CD4-positive, CD25-positive, alpha-beta regulatory T cell (primary cell): ENCODE results near the gene DIO3. TPM values are rescaled to one million over a fixed set of nuclear protein-coding genes. Genes with fewer than 3 reads are reported as not detected.
A peak's percentile ranks its signal among the peaks of the same experiment; 100 is the strongest.

Source experiments
- ATAC-seq, 2 donors: fragments of 150-1000 bp; cut with Tn5 transposase; one replicate each; pipeline ENCODE4 v1.10.0; 2021; ENCODE audit warnings: low read depth in 2 of 2, moderate number of reproducible peaks in 2 of 2, moderate library complexity in 1 of 2
- DNase-seq, 3 donors: peaks; one replicate each; pipeline versions ENCODE4 v3.0.0 to v3.0.0-alpha.2; 2012 to 2022; ENCODE audit warnings: mixed read lengths in 1 of 3
- H3K27ac ChIP-seq: one replicate; pipeline ENCODE4 v1.7.0; 2013; ENCODE audit warnings: mild to moderate bottlenecking, low read length; ENCODE audit not compliant: insufficient read depth, poor library complexity, severe bottlenecking
- H3K27me3 ChIP-seq: one replicate; pipeline ENCODE4 v1.7.0; 2013; ENCODE audit warnings: low read length; ENCODE audit not compliant: control insufficient read depth, insufficient read depth
- H3K36me3 ChIP-seq: one replicate; pipeline ENCODE4 v1.7.0; 2013; ENCODE audit warnings: mild to moderate bottlenecking, low read length, moderate library complexity; ENCODE audit not compliant: control insufficient read depth, insufficient read depth
- H3K4me1 ChIP-seq: 2 replicates; pipeline ENCODE4 v1.7.0; 2013; ENCODE audit warnings: mild to moderate bottlenecking, low read length; ENCODE audit not compliant: insufficient read depth, control insufficient read depth, poor library complexity, severe bottlenecking
- H3K4me3 ChIP-seq: one replicate; pipeline ENCODE4 v1.7.0; 2013; ENCODE audit warnings: low read depth, mild to moderate bottlenecking, low read length, moderate library complexity
- H3K9me3 ChIP-seq, 2 experiments: 1 replicate in 1 of 2; 2 replicates in 1 of 2; pipeline ENCODE4 v1.7.0; 2013; ENCODE audit warnings: low read length in 2 of 2, mild to moderate bottlenecking in 1 of 2, moderate library complexity in 1 of 2; ENCODE audit not compliant: control insufficient read depth in 2 of 2
- H3K27ac Mint-ChIP-seq, 3 donors: one replicate each; pipeline ENCODE4 v1.8.0; 2020 to 2022; ENCODE audit warnings: mild to moderate bottlenecking in 3 of 3, mixed read lengths in 3 of 3, moderate library complexity in 2 of 3
- H3K27me3 Mint-ChIP-seq: one replicate; pipeline ENCODE4 v1.8.0; 2022; ENCODE audit warnings: mild to moderate bottlenecking, mixed read lengths
- H3K36me3 Mint-ChIP-seq: one replicate; pipeline ENCODE4 v1.8.0; 2020; ENCODE audit warnings: mixed read lengths
- H3K4me1 Mint-ChIP-seq, 4 donors: one replicate each; pipeline ENCODE4 v1.8.0; 2020 to 2022; ENCODE audit warnings: mixed read lengths in 4 of 4, mild to moderate bottlenecking in 1 of 4
- H3K4me3 Mint-ChIP-seq, 4 donors: one replicate each; pipeline ENCODE4 v1.8.0; 2020 to 2022; ENCODE audit warnings: mild to moderate bottlenecking in 4 of 4, mixed read lengths in 4 of 4, moderate library complexity in 3 of 4
- H3K9me3 Mint-ChIP-seq, 7 donors: one replicate each; pipeline ENCODE4 v1.8.0; 2020 to 2022; ENCODE audit warnings: mixed read lengths in 7 of 7, mild to moderate bottlenecking in 3 of 7, moderate library complexity in 2 of 7
- polyA plus RNA-seq, 4 donors: library from polyadenylated mRNA; unstranded; fragments of 300-500 nt; fragmentation: Illumina TruSeq; gene quantifications; one replicate each; pipeline ENCODE4 v1.2.3, GENCODE V29; 2021
- total RNA-seq: library from RNA; stranded (reverse); gene quantifications from one replicate; pipeline ENCODE4 v1.2.3, GENCODE V29; 2022

The DIO3 gene
- total and polyA plus RNA-seq, 5 donors from 2014 or later: not detected

DNA sequence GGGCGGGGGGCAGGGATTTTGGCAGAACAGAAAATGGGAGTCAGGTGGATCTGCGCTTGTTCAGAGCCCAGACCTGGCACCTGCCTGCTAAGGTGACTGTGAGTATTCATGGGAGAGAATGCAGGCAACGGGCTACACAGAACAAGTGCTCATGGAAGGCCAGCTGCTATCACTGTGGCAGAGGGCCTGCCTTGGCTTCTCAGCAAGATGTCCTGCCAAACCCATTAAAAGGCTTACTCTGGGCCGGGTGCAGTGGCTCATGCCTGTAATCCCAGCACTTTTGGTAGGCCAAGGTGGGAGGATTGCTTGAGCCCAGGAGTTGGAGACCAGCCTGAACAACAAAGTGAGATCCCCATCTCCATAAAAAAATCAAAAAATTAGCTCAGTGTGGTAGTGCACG is 21.0 kb downstream of the DIO3 start:
- Mint-ChIP-seq H3K27ac (no peak overlapping the region), H3K27me3 (peaks cover 5% of the 10 kb centered on the region), H3K9me3 (no peaks in the 10 kb centered on the region), H3K4me3 (no peak overlapping the region), H3K36me3 (no peaks in the 10 kb centered on the region), H3K4me1 (no peaks in the 10 kb centered on the region)
- H3K36me3 ChIP-seq: no peaks in the 10 kb centered on the region
- ATAC-seq (no peak), DNase-seq (no peak)
- H3K4me1 ChIP-seq: no peaks in the 10 kb centered on the region
- no peaks in the 10 kb centered on the region for H3K9me3 ChIP-seq
- no peak overlapping the region for H3K4me3 ChIP-seq
- H3K27me3 ChIP-seq: no peaks in the 10 kb centered on the region
- H3K27ac ChIP-seq: no peak overlapping the region

DNA sequence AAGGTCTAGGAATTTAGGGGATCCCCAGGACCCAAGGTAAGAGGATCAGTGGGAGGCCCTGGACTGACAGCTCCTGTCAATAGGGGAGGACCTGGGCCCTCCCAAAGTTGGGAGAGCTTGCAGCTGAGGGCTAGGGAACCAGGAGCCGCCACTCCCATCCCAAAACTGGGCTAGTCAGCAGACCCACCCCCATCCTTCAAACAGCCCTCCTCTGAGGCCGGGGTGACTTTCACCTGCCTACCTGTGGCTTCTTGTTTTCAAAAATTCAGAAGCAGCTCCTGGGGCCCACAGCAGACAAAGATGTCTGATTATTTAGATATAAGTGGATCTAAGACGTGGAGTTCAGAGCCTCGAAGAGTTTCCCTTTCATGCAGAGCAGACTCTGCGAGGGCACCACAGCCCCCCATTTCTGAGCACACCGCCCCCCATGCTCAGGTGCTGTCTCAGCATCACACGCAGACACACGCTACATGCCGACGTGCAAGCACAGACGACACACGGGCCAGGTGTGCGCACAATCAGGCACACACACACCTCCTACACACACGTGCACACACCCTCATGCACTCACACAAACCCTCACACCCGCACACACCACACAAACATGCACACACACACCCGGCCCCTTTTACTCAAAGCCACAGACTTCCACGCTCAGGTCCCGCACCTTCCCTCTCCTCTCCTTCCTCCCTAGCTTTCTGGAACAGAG is 21.9 kb downstream of the DIO3 start:
- H3K4me1 ChIP-seq: no peaks in the 10 kb centered on the region
- H3K9me3 ChIP-seq: no peaks in the 10 kb centered on the region
- Mint-ChIP-seq H3K36me3 (no peaks in the 10 kb centered on the region), H3K27ac (no peak overlapping the region), H3K4me3 (no peak overlapping the region), H3K9me3 (no peaks in the 10 kb centered on the region), H3K27me3 (peaks cover under 1% of the 10 kb centered on the region), H3K4me1 (no peaks in the 10 kb centered on the region)
- H3K27ac ChIP-seq: no peak overlapping the region
- ATAC-seq: no peak
- H3K36me3 ChIP-seq: no peaks in the 10 kb centered on the region
- H3K4me3 ChIP-seq: no peak overlapping the region
- no peak for DNase-seq
- no peaks in the 10 kb centered on the region for H3K27me3 ChIP-seq

DNA sequence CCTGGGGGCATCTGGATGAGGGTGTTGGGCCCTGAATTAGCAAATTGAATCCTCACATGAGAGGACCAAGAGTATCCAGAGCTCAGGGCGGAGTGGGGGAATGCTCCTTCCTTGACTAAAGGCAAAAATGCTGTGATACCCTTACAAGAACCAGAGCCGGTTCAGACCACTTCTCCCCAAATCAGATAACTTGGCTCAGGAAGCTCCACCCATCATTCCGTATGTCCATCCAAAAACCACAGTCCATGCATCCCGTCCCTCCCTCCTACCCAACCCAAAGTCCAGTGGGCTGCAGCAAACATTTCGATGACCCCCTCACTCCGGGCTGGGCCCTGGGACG is 22.4 kb downstream of the DIO3 start:
- Mint-ChIP-seq H3K4me1 (no peaks in the 10 kb centered on the region), H3K4me3 (no peak overlapping the region), H3K27ac (no peak overlapping the region), H3K9me3 (no peaks in the 10 kb centered on the region), H3K36me3 (no peaks in the 10 kb centered on the region), H3K27me3 (no peaks in the 10 kb centered on the region)
- Histone ChIP-seq H3K27ac (no peak overlapping the region), H3K36me3 (no peaks in the 10 kb centered on the region), H3K4me1 (no peaks in the 10 kb centered on the region), H3K27me3 (no peaks in the 10 kb centered on the region), H3K4me3 (no peak overlapping the region), H3K9me3 (no peaks in the 10 kb centered on the region)
- no peak for DNase-seq
- ATAC-seq: no peak

DNA sequence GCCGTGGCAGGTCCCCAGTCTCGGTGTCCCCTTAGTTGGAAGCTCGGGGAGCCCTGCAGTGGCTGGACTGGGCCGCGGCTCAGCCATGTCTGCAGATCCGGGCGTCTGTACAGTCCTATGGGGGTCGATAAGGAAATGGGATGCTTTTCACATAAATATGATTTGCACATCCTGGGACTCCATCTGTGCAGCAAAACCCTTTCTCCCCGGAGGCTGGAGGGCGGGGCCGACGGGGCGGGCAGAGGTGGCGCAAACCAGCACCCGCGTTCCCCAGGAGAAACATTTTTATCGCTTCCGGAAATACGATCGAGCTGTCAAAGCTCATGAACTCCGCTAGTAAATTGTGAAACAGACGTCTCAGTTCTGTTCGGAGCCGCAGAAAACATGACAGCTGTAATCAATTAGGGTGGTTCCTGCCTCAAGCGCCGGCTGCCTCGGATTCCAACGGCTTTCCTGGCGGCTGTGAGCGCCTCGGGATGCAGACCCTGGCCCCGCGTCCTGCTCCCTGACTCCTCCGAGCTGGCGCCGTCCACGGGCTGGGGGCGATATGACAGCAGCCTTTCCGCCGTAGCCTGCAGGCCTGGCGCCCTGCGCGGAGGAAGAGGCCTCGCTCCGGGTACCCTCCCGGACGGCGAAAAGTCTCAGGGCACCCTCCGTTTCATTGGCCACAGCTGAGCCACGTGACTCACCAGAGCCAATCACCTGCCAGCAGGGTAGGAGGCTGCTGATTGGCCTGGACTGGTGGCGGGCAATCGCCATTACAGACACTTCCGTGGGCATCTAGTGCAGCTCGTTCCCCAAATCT is 23.0 kb downstream of the DIO3 start:
- Histone ChIP-seq H3K27ac (no peak overlapping the region), H3K4me1 (no peaks in the 10 kb centered on the region), H3K4me3 (no peak overlapping the region), H3K27me3 (no peaks in the 10 kb centered on the region), H3K36me3 (no peaks in the 10 kb centered on the region), H3K9me3 (no peaks in the 10 kb centered on the region)
- Mint-ChIP-seq H3K9me3 (no peaks in the 10 kb centered on the region), H3K27me3 (no peaks in the 10 kb centered on the region), H3K27ac (no peak overlapping the region), H3K36me3 (no peaks in the 10 kb centered on the region), H3K4me3 (peak overlapping the region in 2 of 4 donors; percentile 21 to 29), H3K4me1 (no peaks in the 10 kb centered on the region)
- DNase-seq (peak in 1 of 3 donors; percentile 26), ATAC-seq (no peak)

DNA sequence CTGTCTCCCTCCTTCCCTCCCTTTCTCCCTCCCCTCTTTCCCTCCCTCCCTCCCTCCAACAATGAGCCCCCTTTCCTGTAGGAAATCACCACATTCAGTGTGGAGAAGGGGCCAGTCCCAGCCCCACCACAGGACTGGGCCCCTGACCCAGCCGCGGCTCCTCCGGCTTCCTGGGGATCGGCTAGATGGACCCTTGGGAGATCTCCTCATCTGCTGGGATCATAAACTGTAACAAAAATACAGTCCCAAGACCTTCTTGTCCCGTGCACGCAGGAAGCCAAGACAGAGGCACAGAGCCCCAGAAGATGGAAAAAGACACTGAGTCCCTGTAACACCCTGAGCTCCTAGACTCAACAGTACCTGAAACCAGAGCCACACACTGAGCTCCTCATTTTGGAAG is 23.9 kb downstream of the DIO3 start:
- Mint-ChIP-seq H3K27ac (no peak overlapping the region), H3K27me3 (no peaks in the 10 kb centered on the region), H3K36me3 (no peaks in the 10 kb centered on the region), H3K4me1 (no peaks in the 10 kb centered on the region), H3K9me3 (no peaks in the 10 kb centered on the region), H3K4me3 (no peak overlapping the region)
- Histone ChIP-seq H3K27ac (no peak overlapping the region), H3K36me3 (no peaks in the 10 kb centered on the region), H3K4me1 (no peaks in the 10 kb centered on the region), H3K9me3 (no peaks in the 10 kb centered on the region), H3K4me3 (no peak overlapping the region), H3K27me3 (no peaks in the 10 kb centered on the region)
- no peak for ATAC-seq
- no peak for DNase-seq

DNA sequence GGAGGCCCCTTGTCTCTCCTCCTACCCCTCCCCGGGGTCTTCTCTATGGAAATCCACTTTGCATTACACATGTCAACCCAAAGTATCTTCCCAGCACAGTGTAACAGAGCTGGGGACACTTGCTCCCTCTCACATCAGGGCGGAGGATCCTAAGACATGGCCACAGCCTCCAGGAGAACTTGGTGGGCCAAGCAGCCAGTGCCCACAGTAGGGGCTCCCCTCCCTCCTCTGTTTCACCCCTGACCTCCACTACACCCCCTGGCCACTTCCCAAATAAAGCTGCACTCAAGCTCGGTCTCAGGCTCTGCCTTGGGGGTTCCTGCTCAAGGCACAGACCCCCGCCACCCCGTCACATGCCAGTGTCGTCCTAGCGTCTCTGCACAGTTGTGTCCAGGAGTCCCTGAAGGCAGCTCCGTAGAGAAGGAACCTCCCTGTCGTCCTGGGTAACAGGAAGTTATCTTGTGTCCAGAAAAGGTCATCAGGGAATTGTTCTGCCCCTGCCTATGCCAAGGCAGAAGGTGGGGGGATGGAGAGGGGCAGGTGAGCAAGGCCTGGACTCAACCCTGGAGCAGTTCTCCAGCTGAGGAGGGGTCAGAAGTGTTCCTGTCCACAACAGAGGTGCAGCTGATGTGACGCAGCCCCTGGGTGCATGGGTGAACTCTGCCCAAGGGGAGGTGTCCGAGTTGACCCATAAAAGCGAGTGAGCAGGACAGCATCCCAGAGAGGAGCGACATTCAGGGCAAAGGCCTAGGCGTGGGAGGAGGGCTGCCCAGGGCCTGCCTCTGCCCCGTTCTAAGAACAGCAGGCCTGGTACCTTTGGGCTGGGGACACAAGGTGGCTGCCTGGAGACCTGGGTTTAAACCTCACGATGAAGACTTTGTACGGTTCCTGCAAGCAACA is 25.5 kb downstream of the DIO3 start:
- no peaks in the 10 kb centered on the region for H3K4me1 Mint-ChIP-seq
- H3K27me3 Mint-ChIP-seq: no peaks in the 10 kb centered on the region
- Histone ChIP-seq H3K4me3 (no peak overlapping the region), H3K4me1 (no peaks in the 10 kb centered on the region), H3K27ac (no peak overlapping the region), H3K9me3 (no peaks in the 10 kb centered on the region), H3K36me3 (no peaks in the 10 kb centered on the region), H3K27me3 (no peaks in the 10 kb centered on the region)
- no peaks in the 10 kb centered on the region for H3K9me3 Mint-ChIP-seq
- H3K4me3 Mint-ChIP-seq: no peak overlapping the region
- H3K27ac Mint-ChIP-seq: no peak overlapping the region
- no peak for ATAC-seq
- H3K36me3 Mint-ChIP-seq: no peaks in the 10 kb centered on the region
- DNase-seq: no peak

DNA sequence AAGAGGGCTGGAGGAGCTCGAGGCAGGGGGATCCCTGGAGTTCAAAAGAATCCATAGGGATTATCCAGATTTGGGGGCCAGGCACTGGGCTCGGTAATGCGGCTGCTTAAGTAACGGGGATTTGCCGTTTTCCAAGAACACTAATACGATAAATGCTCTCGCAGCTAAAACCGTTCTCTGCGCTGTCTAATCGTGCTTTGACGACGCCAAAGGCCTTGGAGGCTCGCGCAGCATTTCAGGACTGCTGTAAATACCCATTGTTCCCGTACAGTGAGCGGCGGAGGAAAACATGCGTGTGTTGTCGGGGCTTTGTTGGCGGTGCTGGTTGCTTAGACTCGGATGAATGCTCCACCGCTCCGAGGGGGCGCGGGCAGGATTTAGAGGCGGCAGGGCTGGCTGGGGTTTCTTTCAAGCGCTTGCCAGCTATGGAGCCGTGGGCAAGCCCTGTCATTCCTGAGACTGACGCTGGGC is 26.2 kb downstream of the DIO3 start:
- Histone ChIP-seq H3K9me3 (no peaks in the 10 kb centered on the region), H3K27ac (no peak overlapping the region), H3K36me3 (no peaks in the 10 kb centered on the region), H3K4me3 (no peak overlapping the region), H3K27me3 (no peaks in the 10 kb centered on the region), H3K4me1 (no peaks in the 10 kb centered on the region)
- no peaks in the 10 kb centered on the region for H3K27me3 Mint-ChIP-seq
- DNase-seq (no peak), ATAC-seq (no peak)
- H3K27ac Mint-ChIP-seq: no peak overlapping the region
- H3K4me3 Mint-ChIP-seq: no peak overlapping the region
- no peaks in the 10 kb centered on the region for H3K4me1 Mint-ChIP-seq
- no peaks in the 10 kb centered on the region for H3K36me3 Mint-ChIP-seq
- no peaks in the 10 kb centered on the region for H3K9me3 Mint-ChIP-seq
